HG02610 (cell line): ENCODE results near the gene CDK14.
"Not testable (repeated sequence)": the region's sequence is repeated elsewhere in the genome, so short reads cannot be mapped to it uniquely, and the experiment has no call there.

Experiments
- ATAC-seq: cut with Tn5 transposase; IDR thresholded peaks from one replicate; pipeline ENCODE4 v1.9.1; 2021; ENCODE audit warnings: mild to moderate bottlenecking, moderate library complexity; ENCODE audit not compliant: unreplicated experiment

Gene CDK14

DNA sequence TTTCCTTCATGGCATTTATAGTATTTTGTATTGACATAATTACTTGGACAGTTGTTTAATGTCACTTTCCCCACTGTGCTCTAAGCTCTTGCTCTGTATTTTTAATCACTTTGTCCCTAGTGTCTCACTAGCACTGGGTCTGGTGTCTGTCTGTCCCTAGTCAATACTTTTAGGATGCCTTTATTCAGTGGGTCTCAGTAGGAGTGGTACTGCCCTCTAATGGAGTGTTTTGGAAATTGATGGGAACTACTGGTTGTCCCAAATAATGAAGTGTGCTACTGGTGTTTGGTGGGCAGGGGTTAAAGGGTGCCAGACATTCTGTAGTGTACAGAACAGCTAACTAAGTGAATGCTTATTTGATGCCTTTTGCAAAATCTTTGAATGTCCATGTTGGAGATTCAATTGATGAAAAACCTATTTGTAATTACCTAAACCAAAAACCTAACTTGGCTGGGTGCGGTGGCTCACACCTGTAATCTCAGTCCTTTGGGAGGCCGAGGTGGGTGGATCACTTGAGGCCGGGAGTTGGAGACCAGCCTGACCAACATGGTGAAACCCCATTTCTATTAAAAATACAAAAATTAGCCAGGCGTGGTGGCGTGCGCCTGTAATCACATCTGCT is 33.3 kb downstream of the CDK14 start:
- ATAC-seq, result peak; percentile 70

DNA sequence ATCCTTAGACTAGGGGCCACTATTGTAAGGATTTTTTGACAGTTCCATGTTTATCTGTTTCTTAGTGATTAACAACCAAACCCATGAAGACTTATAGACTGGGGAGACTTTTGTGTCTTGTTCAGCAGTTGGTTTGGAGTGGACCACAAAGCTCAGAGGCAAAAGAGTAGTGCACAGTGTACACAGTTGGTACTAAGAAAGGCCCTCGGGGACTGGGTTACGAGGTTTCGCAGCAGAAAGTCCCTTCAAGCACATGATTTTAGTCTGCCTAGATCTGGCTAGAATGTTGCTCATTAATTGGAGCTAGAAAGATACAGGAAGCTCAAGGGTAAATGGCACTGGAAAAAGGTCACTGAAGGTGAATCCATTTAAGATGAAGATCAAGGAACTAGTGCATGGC is 35.4 kb downstream of the CDK14 start:
- ATAC-seq, result no peak

DNA sequence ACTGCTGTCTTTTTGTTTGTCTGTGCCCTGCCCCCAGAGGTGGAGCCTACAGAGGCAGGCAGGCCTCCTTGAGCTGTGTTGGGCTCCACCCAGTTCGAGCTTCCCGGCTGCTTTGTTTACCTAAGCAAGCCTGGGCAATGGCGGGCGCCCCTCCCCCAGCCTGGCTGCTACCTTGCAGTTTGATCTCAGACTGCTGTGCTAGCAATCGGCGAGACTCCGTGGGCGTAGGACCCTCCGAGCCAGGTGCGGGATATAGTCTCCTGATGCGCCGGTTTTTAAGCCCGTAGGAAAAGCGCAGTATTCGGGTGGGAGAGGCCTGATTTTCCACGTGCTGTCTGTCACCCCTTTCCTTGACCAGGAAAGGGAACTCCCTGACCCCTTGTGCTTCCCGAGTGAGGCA is 43.6 kb downstream of the CDK14 start:
- not testable (repeated sequence) for ATAC-seq

DNA sequence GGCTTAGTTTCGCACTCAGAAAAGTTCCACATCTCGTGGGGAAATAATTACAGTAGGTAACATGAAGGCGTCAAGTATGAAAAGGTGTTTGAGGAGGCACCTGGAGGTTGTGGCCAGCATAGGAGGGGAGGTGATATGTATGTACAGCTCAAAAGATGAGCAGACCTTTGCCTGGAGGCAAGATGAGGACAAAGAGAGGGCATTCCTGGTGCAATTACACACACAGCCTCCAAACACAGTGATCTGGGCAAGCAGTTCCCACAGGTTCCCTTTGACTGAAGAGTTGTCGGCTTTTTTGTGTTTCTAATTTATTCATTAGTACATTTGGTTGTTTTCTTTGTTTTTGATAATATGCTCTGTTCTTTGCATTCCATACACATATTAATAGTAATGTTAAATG is 46.9 kb downstream of the CDK14 start:
- ATAC-seq, result no peak

GRCh38 chr7:90645784-90646183 is 49.7 kb downstream of the CDK14 start:
- peak; percentile 59 for ATAC-seq

GRCh38 chr7:90648107-90648506 is 52.0 kb downstream of the CDK14 start:
- peak; percentile 79 for ATAC-seq

- ATAC-seq, result no peak
These were observed 52.7 kb downstream of the CDK14 start for GRCh38 chr7:90648834-90649233.

DNA sequence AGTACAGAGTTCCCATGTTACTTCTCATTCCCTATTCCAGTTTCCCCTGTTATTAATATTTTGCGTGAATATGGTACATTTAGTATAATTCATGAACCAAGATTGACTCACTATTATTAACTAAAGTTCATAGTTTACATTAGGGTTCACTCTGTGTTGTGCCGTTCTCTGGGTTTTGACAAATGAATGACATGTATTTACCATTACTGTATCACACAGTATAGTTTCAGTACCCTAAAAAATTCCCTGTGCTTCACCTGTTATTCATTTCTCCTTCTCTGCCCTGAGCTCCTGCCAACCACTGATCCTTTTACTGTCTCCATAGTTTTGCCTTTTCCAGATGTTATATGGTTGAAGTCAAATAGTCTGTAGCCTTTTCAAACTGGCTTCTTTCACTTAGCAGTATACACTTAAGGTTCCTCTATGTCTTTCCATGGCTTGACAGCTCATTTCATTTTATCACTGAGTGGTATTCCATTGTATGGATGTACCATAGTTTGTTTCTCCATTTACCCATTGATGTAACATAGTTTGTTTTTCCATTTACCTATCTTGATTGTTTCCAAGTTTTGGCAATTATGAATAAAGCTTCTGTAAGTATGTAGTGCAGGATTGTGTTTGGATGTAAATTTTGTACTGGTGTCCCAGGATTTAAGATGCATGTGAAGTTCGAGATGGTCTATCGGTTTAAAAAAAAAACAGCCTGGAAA is 58.8 kb downstream of the CDK14 start:
- ATAC-seq, result peak; percentile 45

- peak; percentile 65 for ATAC-seq
These were observed 59.4 kb downstream of the CDK14 start for GRCh38 chr7:90655566-90655965.

DNA sequence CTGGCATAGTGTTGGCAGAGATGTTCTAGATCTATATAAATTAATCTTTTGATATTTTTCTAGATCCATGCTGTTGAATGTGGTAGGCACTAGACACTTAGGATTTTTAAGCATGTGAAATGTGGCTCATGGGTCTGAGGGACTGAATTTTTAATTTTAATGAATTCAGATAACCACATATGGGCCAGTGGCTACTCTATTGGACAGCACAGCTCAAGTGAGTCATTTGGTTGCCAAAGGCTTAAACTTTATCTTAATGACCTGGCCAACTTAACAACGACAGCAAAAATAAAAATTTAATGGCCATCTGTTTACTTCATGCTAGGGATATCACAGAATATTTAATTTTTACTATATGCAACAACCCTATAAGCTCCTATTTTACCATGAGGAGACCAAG is 61.4 kb downstream of the CDK14 start:
- ATAC-seq, result no peak

DNA sequence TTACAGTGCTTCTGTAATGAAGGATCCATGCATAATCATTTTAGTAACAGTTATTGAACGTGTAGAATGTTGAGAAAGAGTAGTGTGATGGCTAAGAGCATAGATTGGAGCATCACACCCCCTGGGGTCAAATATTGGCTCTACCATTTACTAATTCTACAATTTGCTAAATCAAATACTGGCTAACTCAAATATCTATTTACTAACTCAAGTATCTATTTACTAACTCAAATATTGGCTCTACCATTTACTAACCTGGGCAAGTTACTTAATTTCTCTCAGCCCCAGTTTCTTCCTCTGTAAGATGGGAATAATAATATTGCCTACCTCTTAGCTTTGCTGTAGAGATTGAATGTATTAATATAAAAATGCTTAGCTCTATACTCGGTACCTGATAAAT is 64.0 kb downstream of the CDK14 start:
- ATAC-seq, result no peak

DNA sequence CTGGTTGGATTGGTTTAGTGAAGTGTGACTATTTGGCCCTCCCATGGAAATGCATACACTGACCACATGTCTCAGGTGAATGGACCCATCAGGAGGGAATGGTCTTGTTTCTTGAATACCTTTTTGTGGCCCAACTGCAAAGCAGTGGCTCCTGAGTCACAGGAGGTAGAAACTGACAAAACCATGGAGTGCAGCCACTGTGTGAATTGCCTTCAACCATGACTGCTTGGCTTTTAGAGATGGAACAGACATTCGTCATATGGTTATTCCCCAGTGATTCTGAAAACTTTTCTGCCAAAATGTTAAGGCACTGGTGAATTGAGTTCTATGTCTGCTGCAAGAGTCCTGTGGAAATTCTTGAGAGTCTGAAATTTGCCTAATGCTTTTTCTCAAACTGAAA is 64.7 kb downstream of the CDK14 start:
- peak; percentile 80 for ATAC-seq

GRCh38 chr7:90661290-90662151 is 65.4 kb downstream of the CDK14 start:
- ATAC-seq, result peak; percentile 10

DNA sequence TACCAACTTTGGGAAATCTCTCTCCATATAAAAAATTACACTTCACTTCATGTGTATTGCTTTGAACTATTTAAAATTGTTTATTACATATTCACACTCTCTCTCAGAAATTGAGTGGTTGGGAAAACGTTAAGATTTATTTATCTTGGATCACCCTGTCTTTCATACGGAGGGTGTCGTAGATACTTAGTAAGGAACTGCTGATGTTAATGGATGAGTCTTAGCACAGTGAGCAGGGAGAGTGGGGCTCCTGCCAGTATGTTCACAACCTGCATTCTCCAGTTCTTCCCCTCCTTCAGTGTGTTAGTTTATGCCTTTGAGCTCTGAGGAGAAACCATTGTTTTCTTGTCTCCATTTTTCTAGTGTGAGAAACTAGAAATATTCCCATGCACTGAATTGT is 67.1 kb downstream of the CDK14 start:
- no peak for ATAC-seq

DNA sequence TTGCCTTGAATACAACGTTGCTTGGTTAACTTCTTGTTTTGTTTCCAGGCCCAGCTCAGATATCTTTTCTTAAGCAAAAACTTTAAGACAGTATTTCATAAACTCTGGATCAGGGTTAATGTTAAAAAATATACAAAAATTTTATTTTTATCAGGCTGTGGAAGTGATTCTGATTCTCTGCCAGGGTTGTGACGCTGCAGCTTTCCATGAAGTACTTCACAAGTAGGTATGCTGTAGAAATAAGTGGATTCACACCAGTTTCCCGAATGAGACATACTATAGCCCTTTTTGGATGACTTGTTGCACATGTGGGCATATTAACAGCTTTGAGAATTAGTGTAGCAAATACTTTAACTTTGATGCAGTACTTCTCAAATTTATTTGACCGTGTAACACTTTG is 70.1 kb downstream of the CDK14 start:
- no peak for ATAC-seq

GRCh38 chr7:90668992-90669391 is 72.9 kb downstream of the CDK14 start:
- ATAC-seq, result no peak

DNA sequence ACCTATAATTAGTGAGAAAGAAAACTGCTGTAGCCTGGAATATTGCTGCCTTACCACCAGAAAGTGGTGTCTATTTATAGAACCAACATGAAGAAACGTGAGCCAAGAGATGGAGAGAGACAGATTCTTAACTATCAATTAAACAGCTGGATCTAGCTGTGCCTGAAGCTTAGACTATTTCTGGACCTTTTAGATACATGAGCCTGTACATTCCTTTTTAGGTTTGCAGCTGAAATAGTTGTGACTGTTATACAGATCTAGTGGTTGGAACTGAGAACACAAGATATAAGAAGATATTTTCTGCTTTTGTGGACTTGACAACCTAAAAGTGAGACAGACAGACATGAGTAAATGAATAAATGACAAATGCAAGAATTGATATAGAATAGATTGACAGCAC is 73.4 kb downstream of the CDK14 start:
- peak; percentile 56 for ATAC-seq

- ATAC-seq, result no peak
These were observed 75.5 kb downstream of the CDK14 start for GRCh38 chr7:90671571-90671970.

DNA sequence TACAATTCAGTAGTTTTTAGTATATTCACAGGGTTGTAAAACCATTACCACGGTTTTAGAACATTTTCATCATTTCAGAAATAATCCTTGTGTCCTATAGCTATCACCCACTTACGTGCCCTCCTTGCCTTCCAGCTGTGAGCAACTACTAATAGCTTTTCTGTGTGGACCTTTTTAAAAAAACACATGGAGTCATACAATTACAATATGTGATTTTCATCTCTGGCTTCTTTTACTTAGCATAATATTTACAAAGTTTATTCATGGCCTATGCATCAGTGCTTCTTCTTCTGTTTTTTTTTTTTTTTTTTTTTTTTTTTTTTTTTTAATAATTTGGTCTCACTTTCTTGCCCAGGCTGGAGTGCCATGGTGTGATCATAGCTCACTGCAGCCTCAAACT is 76.1 kb downstream of the CDK14 start:
- no peak for ATAC-seq

- ATAC-seq, result no peak
These were observed 78.5 kb downstream of the CDK14 start for GRCh38 chr7:90674625-90675024.

DNA sequence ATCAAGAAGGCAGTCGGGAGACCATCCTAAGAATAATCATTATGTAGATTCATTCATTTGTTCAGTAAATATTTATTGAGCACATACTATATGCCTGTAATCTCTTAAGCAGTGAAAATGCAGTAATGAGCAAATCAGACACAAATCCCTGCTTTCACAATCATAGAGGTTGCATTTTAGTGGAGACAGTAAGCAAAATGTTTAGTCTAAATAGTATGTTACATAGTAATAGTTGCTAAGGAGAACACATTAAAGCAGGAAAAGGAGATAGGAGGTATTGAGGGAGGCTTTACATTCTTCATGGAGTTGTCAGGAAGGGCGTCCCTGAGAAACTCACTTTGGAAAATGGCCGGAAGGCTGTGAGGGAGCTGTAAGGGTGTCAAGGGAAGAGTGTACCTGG is 79.9 kb downstream of the CDK14 start:
- no peak for ATAC-seq
